Brain microvascular endothelial cell (primary cell): ENCODE measurements around the gene MANF.

Experiments used
- DNase-seq: peaks from one replicate; pipeline ENCODE4 v3.0.0-alpha.2; 2020
- H3K27ac ChIP-seq: fragments of 250-450 bp; sonication (Bioruptor Pico); 2 replicates; pipeline ENCODE4 v1.5.1; 2020; ENCODE audit warnings: mild to moderate bottlenecking, moderate library complexity
- H3K27me3 ChIP-seq: fragments of 250-450 bp; sonication (Bioruptor Pico); replicated peaks from 2 replicates; pipeline ENCODE4 v1.5.1; 2020; ENCODE audit warnings: mild to moderate bottlenecking
- H3K36me3 ChIP-seq: fragments of 250-450 bp; sonication (Bioruptor Pico); replicated peaks from 2 replicates; pipeline ENCODE4 v1.5.1; 2020; ENCODE audit warnings: mild to moderate bottlenecking
- H3K4me3 ChIP-seq: 2 replicates; pipeline ENCODE4 v1.5.1; 2011; ENCODE audit warnings: low read depth, mild to moderate bottlenecking, control low read depth, low read length, moderate library complexity
- in situ Hi-C: cut with HindIII; loops from 2 replicates; pipeline ENCODE4 v1.10.0; 2017; ENCODE audit warnings: low sequenced_read_pairs, low pct_ligation_motif_present
- TF ChIP-seq, protein P1 (sequence below): IDR thresholded peaks from 2 replicates; pipeline ENCODE4 v1.5.1; 2011; ENCODE audit warnings: low read depth, mild to moderate bottlenecking, moderate library complexity, low read length, control low read depth, inconsistent platforms; ENCODE audit errors: missing control alignments

Gene MANF

DNA sequence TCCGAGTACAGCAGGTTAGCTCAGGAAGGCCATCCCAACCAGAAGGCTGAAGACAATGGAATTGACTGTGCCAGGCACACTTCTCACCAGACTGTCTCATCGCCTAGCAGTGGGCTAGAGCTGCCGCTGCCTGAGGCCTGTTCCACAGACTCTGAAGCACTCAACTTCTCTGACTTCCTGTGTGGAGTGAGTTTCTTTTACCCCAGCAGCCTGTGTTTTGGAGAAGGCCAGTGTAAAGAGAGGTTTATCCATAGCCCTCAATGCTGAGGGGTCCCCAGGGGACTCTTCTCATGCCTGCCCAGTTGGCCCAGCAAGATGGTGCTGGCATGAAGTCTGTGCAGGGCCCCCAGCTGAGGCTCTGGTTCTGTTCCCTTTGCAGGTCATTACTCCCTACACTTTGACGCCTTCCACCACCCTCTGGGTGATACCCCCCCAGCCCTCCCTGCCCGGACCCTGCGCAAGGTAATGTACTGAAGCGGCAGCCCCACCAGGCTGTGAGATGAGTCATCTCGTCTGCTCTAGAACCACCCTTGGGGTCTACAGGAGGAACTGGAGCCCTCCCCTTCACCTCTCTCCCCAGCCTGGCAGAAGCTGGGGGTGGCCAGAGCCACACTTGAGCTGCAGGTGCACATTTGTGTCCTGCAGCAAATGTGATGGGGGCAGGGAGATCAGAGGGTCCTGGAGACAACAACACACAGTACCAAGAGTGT lies 5.2 kb upstream of the MANF start:
- DNase-seq: no peak
- no peak overlapping the region for H3K4me3 ChIP-seq
- no peaks in the 10 kb centered on the region for H3K36me3 ChIP-seq
- in situ Hi-C loops: no loop called here
- H3K27ac ChIP-seq: no peak overlapping the region
- TF ChIP-seq, protein P1, sequence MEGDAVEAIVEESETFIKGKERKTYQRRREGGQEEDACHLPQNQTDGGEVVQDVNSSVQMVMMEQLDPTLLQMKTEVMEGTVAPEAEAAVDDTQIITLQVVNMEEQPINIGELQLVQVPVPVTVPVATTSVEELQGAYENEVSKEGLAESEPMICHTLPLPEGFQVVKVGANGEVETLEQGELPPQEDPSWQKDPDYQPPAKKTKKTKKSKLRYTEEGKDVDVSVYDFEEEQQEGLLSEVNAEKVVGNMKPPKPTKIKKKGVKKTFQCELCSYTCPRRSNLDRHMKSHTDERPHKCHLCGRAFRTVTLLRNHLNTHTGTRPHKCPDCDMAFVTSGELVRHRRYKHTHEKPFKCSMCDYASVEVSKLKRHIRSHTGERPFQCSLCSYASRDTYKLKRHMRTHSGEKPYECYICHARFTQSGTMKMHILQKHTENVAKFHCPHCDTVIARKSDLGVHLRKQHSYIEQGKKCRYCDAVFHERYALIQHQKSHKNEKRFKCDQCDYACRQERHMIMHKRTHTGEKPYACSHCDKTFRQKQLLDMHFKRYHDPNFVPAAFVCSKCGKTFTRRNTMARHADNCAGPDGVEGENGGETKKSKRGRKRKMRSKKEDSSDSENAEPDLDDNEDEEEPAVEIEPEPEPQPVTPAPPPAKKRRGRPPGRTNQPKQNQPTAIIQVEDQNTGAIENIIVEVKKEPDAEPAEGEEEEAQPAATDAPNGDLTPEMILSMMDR: no peak
- no peaks in the 10 kb centered on the region for H3K27me3 ChIP-seq

DNA sequence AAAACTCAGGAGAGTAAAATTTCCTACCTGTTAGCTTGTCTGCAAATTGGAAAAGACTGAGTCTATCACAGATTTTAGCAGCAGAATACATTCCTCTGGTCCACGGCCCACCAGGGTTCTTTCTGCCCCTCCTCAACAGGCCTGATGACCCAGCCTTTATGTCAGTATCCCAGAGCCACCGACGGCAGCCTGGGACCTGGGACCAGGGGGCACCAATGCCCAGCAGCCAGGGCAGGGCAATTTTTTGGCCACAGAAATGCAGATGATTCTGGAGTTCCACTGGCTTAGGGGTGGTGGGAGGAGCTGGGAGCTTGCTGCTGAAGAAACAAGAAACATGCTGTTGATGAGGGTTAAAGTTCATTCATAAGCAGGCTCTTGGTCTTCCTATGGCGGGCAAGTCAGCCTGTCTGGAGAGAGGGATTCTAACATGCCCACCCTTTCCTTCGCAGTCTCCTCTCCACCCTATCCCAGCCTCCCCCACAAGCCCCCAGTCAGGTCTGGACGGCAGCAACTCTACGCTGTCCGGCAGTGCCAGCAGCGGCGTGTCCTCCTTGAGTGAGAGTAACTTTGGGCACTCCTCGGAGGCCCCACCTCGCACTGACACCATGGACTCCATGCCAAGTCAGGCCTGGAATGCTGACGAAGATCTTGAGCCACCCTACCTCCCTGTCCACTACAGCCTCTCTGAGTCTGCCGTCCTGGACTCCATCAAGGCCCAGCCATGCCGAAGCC lies 4.3 kb upstream of the MANF start:
- TF ChIP-seq, protein P1: no peak
- H3K27ac ChIP-seq: no peak overlapping the region
- DNase-seq: no peak
- in situ Hi-C loops: no loop called here
- H3K36me3 ChIP-seq: no peaks in the 10 kb centered on the region
- H3K4me3 ChIP-seq: no peak overlapping the region
- H3K27me3 ChIP-seq: no peaks in the 10 kb centered on the region

DNA sequence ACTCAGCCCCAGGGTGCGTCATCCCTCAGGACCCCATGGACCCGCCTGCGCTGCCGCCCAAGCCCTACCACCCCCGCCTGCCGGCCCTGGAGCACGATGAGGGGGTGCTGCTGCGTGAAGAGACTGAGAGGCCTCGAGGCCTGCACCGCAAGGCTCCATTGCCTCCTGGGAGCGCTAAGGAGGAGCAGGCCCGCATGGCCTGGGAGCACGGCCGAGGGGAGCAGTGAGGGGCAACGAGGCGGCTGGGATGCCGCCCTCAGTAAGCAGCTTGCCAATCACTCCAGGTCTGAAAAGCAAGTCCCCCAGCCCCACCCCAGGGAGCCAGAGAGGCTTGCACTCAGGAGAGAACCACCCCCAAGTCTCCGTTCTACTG lies 3.8 kb upstream of the MANF start:
- TF ChIP-seq, protein P1: no peak
- in situ Hi-C loops: no loop called here
- Histone ChIP-seq H3K27ac (no peak overlapping the region), H3K27me3 (no peaks in the 10 kb centered on the region), H3K4me3 (no peak overlapping the region), H3K36me3 (no peaks in the 10 kb centered on the region)
- DNase-seq: no peak

DNA sequence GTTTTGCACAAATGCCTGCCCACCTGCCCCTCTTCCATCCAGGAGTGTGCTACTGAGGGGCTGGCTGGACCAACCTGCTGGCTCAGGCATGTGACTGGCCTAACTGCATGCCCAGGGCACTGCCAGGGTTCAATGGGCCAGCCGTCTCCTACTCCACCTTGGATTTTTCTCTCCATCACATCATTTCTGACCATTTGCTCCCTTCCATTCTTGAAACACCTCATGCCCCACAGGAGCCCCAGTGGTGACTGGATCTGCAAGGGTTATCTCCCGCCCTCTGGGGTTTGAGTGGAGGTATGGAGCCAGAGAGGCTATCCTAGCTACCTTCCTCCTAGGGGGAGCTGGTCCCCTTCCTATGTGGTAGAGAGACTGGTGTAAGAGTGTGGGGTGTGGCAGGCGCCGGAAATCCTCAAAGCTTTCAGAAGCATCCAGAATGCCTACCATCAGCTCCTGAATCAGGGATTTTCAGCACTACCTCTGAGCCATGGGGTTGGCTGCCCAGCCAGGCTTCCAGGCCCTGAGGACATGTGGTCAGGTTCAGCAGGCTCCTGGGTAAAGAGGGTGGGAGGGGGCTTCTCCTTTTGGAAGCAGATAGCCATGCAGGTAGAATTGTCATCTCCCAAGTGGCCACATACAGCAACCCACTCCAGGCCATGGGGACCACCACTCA lies 2.9 kb upstream of the MANF start:
- no peak overlapping the region for H3K4me3 ChIP-seq
- no peak overlapping the region for H3K27ac ChIP-seq
- DNase-seq: no peak
- in situ Hi-C loops: no loop called here
- no peaks in the 10 kb centered on the region for H3K36me3 ChIP-seq
- TF ChIP-seq, protein P1: no peak
- H3K27me3 ChIP-seq: no peaks in the 10 kb centered on the region

DNA sequence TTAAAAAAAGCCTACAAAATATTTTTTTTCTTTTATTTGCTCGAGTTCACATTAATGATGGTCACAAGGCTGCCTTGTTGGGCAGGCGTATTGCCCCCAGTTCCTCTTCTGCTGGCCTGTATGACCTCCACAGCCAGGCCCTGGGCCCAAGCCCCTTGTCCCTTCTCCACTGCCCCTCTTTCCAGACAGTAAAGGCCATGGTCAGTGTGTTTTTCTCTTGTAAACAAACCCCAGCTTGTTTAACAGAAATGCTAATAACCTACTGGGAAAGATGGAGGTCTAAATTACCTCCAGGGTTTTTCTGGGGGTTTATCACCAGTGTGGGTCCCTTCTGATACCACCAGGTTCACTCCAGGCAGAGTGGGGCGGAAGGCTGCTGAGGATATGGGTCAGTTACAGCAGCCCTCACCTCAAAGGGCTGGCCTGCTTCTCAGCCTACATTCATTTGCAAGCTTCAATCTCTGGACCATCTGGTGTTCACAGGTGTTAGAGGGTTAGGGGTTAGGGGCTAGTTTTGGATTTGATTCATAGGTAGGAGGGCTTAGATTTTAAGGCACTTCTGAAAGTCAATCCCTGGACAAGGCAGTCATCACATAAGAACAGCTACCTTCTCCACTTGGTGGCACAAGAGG lies 2.0 kb upstream of the MANF start:
- no peak overlapping the region for H3K27ac ChIP-seq

More for the DNA sequence above, 2.0 kb upstream of the MANF start:
- TF ChIP-seq, protein P1: no peak
- in situ Hi-C loops: no loop called here
- no peak for DNase-seq
- H3K27me3 ChIP-seq: no peaks in the 10 kb centered on the region
- no peak overlapping the region for H3K4me3 ChIP-seq
- H3K36me3 ChIP-seq: peaks cover under 1% of the 10 kb centered on the region
